ENCODE measurements around the gene C11orf54.

DNA sequence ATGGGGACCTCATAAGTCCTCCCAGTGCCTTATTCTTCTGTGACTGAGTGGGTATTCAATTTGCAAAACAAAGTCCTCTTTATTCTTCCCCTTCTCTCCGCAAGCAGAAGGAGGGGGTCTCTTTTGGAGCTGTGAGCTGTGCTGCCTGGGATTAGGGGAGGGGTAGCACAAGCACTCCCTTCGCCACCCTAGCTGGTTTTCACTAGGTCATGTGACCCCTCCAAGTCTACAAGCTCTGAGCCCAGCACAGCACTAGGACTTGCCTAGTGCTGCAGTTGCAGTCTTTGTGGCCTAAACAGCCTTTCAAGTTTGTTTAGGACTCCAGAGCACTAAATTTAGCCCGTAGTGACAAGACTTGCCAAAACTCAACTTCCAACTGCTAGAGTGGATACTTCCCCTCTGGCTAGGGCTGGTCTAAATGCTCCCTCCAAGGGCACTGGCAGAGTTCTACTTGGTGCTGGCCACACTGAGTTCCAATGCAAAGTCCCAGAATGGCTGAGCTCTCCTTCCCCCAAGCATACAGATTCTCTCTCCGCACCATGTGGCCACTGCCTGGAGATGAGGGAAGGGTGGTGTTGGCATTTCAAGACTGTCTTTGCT lies 25.6 kb upstream of the C11orf54 start:
- no peak for TF ChIP-seq CTCF (IDR thresholded peaks at IDR 0.05)
- TF ChIP-seq POLR2A (IDR thresholded peaks at IDR 0.05; ENCODE audit: low read length) = no peak
- TF ChIP-seq EHMT2 (IDR thresholded peaks at IDR 0.05; ENCODE audit: low read depth) = no peak
- TF ChIP-seq MAX (IDR thresholded peaks at IDR 0.05) = no peak
- no peak for TF ChIP-seq RAD21 (conservative IDR thresholded peaks at IDR 0.05 in 1 of 2, IDR thresholded peaks at IDR 0.05 in 1 of 2)
- TF ChIP-seq EP300 (IDR thresholded peaks at IDR 0.05) = no peak
- TF ChIP-seq BHLHE40 (IDR thresholded peaks at IDR 0.05; ENCODE audit: low read depth, low read length) = no peak
- no peak for TF ChIP-seq HOXA7 (CRISPR knock-in tag; IDR thresholded peaks at IDR 0.05)
- TF ChIP-seq CHD2 (IDR thresholded peaks at IDR 0.05; ENCODE audit: low read length, partially characterized antibody) = no peak
- TF ChIP-seq RARB (CRISPR knock-in tag; IDR thresholded peaks at IDR 0.05) = no peak
- TF ChIP-seq ZFP36 (IDR thresholded peaks at IDR 0.05; ENCODE audit: borderline replicate concordance, partially characterized antibody) = no peak
- no peak for TF ChIP-seq JUN (IDR thresholded peaks at IDR 0.05)
- no peak for TF ChIP-seq FOSL2 (IDR thresholded peaks at IDR 0.05)
- no peak for TF ChIP-seq FOSL2 (CRISPR knock-in tag; IDR thresholded peaks at IDR 0.05)
- TF ChIP-seq RFX5 (IDR thresholded peaks at IDR 0.05) = no peak
